Cardiac septum (tissue), 1 donor: ENCODE measurements around the gene NKAIN2. TPM values are rescaled to one million over a fixed set of nuclear protein-coding genes. Genes with fewer than 3 reads are reported as not detected.

Source experiments
- DNase-seq: peaks from one replicate; pipeline ENCODE4 v3.0.0-alpha.2; 2020; ENCODE audit warnings: low spot score
- intact Hi-C: fragments of 100-400 bp; cut with DNase I; formaldehyde crosslinking; loops from one replicate; pipeline ENCODE4 v1.14.0; 2022
- total RNA-seq: library from RNA; stranded (reverse); fragmentation: NEBNext Ultra II Directional; extraction: Animal tissue kit (Norgen Biotek cat#: 25700); gene quantifications from one replicate; pipeline ENCODE4 v1.2.1, GENCODE V29; 2021
- donor health status: DM: no; HTN: no; CAD: no.

Gene NKAIN2
- total RNA-seq, 1 donor from 2014 or later = 0.30 TPM

- intact Hi-C loops = loop anchor here (5.0 kb wide), 2 partner anchors 162 to 992 kb away; no protein-coding TSS in a partner anchor
- no peak for DNase-seq
These were observed 1.3 kb downstream of the NKAIN2 start for GRCh38 chr6:123804787-123805540.

- intact Hi-C loops = no loop called here
- no peak for DNase-seq
These were observed 2.3 kb downstream of the NKAIN2 start for GRCh38 chr6:123805921-123806320.

GRCh38 chr6:123806561-123806960, 2.9 kb downstream of the NKAIN2 start:
- intact Hi-C loops = no loop called here
- DNase-seq = no peak

GRCh38 chr6:123808556-123808955, 4.9 kb downstream of the NKAIN2 start:
- DNase-seq = no peak
- intact Hi-C loops = no loop called here

- intact Hi-C loops = no loop called here
- DNase-seq = no peak
These were observed 6.5 kb downstream of the NKAIN2 start for GRCh38 chr6:123810214-123810613.

GRCh38 chr6:123810948-123811347, 7.3 kb downstream of the NKAIN2 start:
- DNase-seq = no peak
- intact Hi-C loops = no loop called here

- no peak for DNase-seq
- intact Hi-C loops = no loop called here
These were observed 7.7 kb downstream of the NKAIN2 start for GRCh38 chr6:123811378-123811777.

GRCh38 chr6:123812621-123813020, 9.0 kb downstream of the NKAIN2 start:
- DNase-seq = no peak
- intact Hi-C loops = no loop called here

GRCh38 chr6:123821112-123821511, 17.4 kb downstream of the NKAIN2 start:
- no peak for DNase-seq
- intact Hi-C loops = no loop called here

- intact Hi-C loops = no loop called here
- no peak for DNase-seq
These were observed 25.8 kb downstream of the NKAIN2 start for GRCh38 chr6:123829302-123829953.

GRCh38 chr6:123830120-123830519, 26.5 kb downstream of the NKAIN2 start:
- no peak for DNase-seq
- intact Hi-C loops = no loop called here

- DNase-seq = no peak
- intact Hi-C loops = no loop called here
These were observed 35.0 kb downstream of the NKAIN2 start for GRCh38 chr6:123838505-123839234.

GRCh38 chr6:123841067-123841896, 37.6 kb downstream of the NKAIN2 start:
- no peak for DNase-seq
- intact Hi-C loops = no loop called here

GRCh38 chr6:123844011-123844410, 40.3 kb downstream of the NKAIN2 start:
- intact Hi-C loops = no loop called here
- no peak for DNase-seq

- no peak for DNase-seq
- intact Hi-C loops = no loop called here
These were observed 44.7 kb downstream of the NKAIN2 start for GRCh38 chr6:123848347-123848746.

GRCh38 chr6:123849406-123849805, 45.7 kb downstream of the NKAIN2 start:
- intact Hi-C loops = no loop called here
- no peak for DNase-seq

GRCh38 chr6:123850555-123850954, 46.9 kb downstream of the NKAIN2 start:
- DNase-seq = no peak
- intact Hi-C loops = no loop called here

GRCh38 chr6:123854201-123854600, 50.5 kb downstream of the NKAIN2 start:
- intact Hi-C loops = no loop called here
- no peak for DNase-seq

- no peak for DNase-seq
- intact Hi-C loops = no loop called here
These were observed 51.8 kb downstream of the NKAIN2 start for GRCh38 chr6:123855506-123855905.

- DNase-seq = no peak
- intact Hi-C loops = no loop called here
These were observed 55.6 kb downstream of the NKAIN2 start for GRCh38 chr6:123859291-123859690.
